Hepatocyte (in vitro differentiated cells): ENCODE measurements around the gene SLC28A3. TPM values are rescaled to one million over a fixed set of nuclear protein-coding genes. Genes with fewer than 3 reads are reported as not detected.

Experiments used
- DNase-seq: peaks from one replicate; pipeline ENCODE4 v3.0.0-alpha.2; 2016; ENCODE audit warnings: low spot score
- H2AFZ ChIP-seq: fragments of 200-600 bp; sonication (generic); 2 replicates; pipeline ENCODE4 v1.6.0; 2016; ENCODE audit warnings: antibody characterized with exemption, mild to moderate bottlenecking
- H3K27ac ChIP-seq: fragments of 200-600 bp; sonication (generic); 2 replicates; pipeline ENCODE4 v1.5.1; 2016; ENCODE audit warnings: mild to moderate bottlenecking
- H3K27me3 ChIP-seq: fragments of 200-600 bp; sonication (generic); 2 replicates; pipeline ENCODE4 v1.6.1; 2016
- H3K36me3 ChIP-seq: fragments of 200-600 bp; sonication (generic); replicated peaks from 2 replicates; pipeline ENCODE4 v1.5.1; 2016; ENCODE audit warnings: low read depth; ENCODE audit not compliant: insufficient read depth
- H3K4me1 ChIP-seq: fragments of 200-600 bp; sonication (generic); 2 replicates; pipeline ENCODE4 v1.5.1; 2016; ENCODE audit warnings: mild to moderate bottlenecking, moderate library complexity; ENCODE audit not compliant: insufficient read depth
- H3K4me2 ChIP-seq: fragments of 200-600 bp; sonication (generic); 2 replicates; pipeline ENCODE4 v1.6.0; 2016
- H3K4me3 ChIP-seq: fragments of 200-600 bp; sonication (generic); 2 replicates; pipeline ENCODE4 v1.5.1; 2016; ENCODE audit warnings: mild to moderate bottlenecking
- H3K79me2 ChIP-seq: fragments of 200-600 bp; sonication (generic); 2 replicates; pipeline ENCODE4 v1.6.0; 2017; ENCODE audit warnings: mild to moderate bottlenecking
- H3K9me2 ChIP-seq: fragments of 200-600 bp; sonication (generic); replicated peaks from 2 replicates; pipeline ENCODE4 v1.6.0; 2017; ENCODE audit warnings: mild to moderate bottlenecking; ENCODE audit not compliant: insufficient read depth
- H3K9me3 ChIP-seq: fragments of 200-600 bp; sonication (generic); 2 replicates; pipeline ENCODE4 v1.5.1; 2016; ENCODE audit warnings: low read depth, mild to moderate bottlenecking
- H4K20me1 ChIP-seq: fragments of 200-600 bp; sonication (generic); 2 replicates; pipeline ENCODE4 v1.6.0; 2016; ENCODE audit warnings: mild to moderate bottlenecking; ENCODE audit not compliant: insufficient read depth, poor library complexity, severe bottlenecking
- EZH2 ChIP-seq: fragments of 200-600 bp; sonication (generic); IDR thresholded peaks from 2 replicates; pipeline ENCODE4 v1.6.1; 2016; ENCODE audit warnings: antibody characterized with exemption, mild to moderate bottlenecking, borderline replicate concordance
- EZH2phosphoT487 ChIP-seq: fragments of 200-600 bp; sonication (generic); IDR thresholded peaks from one replicate; pipeline ENCODE4 v1.6.1; 2018; ENCODE audit warnings: antibody characterized with exemption, mild to moderate bottlenecking, low read depth, moderate library complexity; ENCODE audit not compliant: unreplicated experiment, severe bottlenecking
- WGBS: methylation state at CpG from one replicate; pipeline ENCODE4 v1.1.6; 2016; ENCODE audit warnings: low lambda C conversion rate; ENCODE audit errors: missing lambda C conversion rate; 5-methylcytosine and 5-hydroxymethylcytosine counted together
- polyA plus RNA-seq: library from polyadenylated mRNA; unstranded; fragments of >200 nt; fragmentation: Nextera tagmentation; extraction: Ambion mirVana; gene quantifications from 2 replicates; pipeline ENCODE4 v1.2.1, GENCODE V29; 2016
- total RNA-seq: library from RNA; depleted of rRNA; stranded (reverse); fragments of >200 nt; gene quantifications from 2 replicates; pipeline ENCODE4 v1.2.3, GENCODE V29; 2014
- TF ChIP-seq, protein P1 (sequence below): fragments of 200-600 bp; sonication (generic); IDR thresholded peaks from 2 replicates; pipeline ENCODE4 v1.5.1; 2016; ENCODE audit warnings: antibody characterized with exemption, mild to moderate bottlenecking; ENCODE audit not compliant: poor library complexity

The SLC28A3 gene
- total and polyA plus RNA-seq, 2 experiments from 2014 or later: 0.98 to 1.7 TPM

- Histone ChIP-seq H3K4me1 (no peaks in the 10 kb centered on the region), H3K4me2 (no peak overlapping the region), H3K36me3 (no peaks in the 10 kb centered on the region), H3K4me3 (no peak overlapping the region), H4K20me1 (no peaks in the 10 kb centered on the region), H3K27me3 (no peaks in the 10 kb centered on the region), H3K27ac (peak overlapping the region; percentile 46), H3K79me2 (no peaks in the 10 kb centered on the region), H3K9me2 (no peaks in the 10 kb centered on the region), H2AFZ (no peak overlapping the region), H3K9me3 (no peaks in the 10 kb centered on the region)
- 83% methylated on average over 5 of the region's 5 CpGs for WGBS
- DNase-seq: peak; percentile 42
- TF ChIP-seq, protein P1, sequence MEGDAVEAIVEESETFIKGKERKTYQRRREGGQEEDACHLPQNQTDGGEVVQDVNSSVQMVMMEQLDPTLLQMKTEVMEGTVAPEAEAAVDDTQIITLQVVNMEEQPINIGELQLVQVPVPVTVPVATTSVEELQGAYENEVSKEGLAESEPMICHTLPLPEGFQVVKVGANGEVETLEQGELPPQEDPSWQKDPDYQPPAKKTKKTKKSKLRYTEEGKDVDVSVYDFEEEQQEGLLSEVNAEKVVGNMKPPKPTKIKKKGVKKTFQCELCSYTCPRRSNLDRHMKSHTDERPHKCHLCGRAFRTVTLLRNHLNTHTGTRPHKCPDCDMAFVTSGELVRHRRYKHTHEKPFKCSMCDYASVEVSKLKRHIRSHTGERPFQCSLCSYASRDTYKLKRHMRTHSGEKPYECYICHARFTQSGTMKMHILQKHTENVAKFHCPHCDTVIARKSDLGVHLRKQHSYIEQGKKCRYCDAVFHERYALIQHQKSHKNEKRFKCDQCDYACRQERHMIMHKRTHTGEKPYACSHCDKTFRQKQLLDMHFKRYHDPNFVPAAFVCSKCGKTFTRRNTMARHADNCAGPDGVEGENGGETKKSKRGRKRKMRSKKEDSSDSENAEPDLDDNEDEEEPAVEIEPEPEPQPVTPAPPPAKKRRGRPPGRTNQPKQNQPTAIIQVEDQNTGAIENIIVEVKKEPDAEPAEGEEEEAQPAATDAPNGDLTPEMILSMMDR: no peak
- no peak for TF ChIP-seq EZH2
- no peak for TF ChIP-seq EZH2phosphoT487
Measured at GRCh38 chr9:84331119-84331809, 9.3 kb downstream of the SLC28A3 start.

GRCh38 chr9:84330246-84330645 is 10.3 kb downstream of the SLC28A3 start:
- H3K4me2 ChIP-seq: no peak overlapping the region
- no peaks in the 10 kb centered on the region for H3K36me3 ChIP-seq
- H3K27ac ChIP-seq: no peak overlapping the region
- H3K9me3 ChIP-seq: no peaks in the 10 kb centered on the region
- no peak overlapping the region for H3K4me3 ChIP-seq
- no peak for TF ChIP-seq EZH2
- TF ChIP-seq, protein P1: no peak
- no peak for TF ChIP-seq EZH2phosphoT487
- H4K20me1 ChIP-seq: no peaks in the 10 kb centered on the region
- DNase-seq: no peak
- no peaks in the 10 kb centered on the region for H3K9me2 ChIP-seq
- no peak overlapping the region for H2AFZ ChIP-seq
- H3K79me2 ChIP-seq: no peaks in the 10 kb centered on the region
- 93% methylated on average over 1 of the region's 1 CpG for WGBS
- H3K4me1 ChIP-seq: no peaks in the 10 kb centered on the region
- H3K27me3 ChIP-seq: no peaks in the 10 kb centered on the region

- Histone ChIP-seq H3K4me1 (no peaks in the 10 kb centered on the region), H3K9me2 (no peaks in the 10 kb centered on the region), H2AFZ (no peak overlapping the region), H3K4me3 (no peak overlapping the region), H3K9me3 (no peaks in the 10 kb centered on the region), H4K20me1 (no peaks in the 10 kb centered on the region), H3K36me3 (no peaks in the 10 kb centered on the region), H3K4me2 (no peak overlapping the region), H3K27ac (no peak overlapping the region), H3K79me2 (no peaks in the 10 kb centered on the region), H3K27me3 (no peaks in the 10 kb centered on the region)
- WGBS: 70% methylated on average over 3 of the region's 3 CpGs
- TF ChIP-seq EZH2phosphoT487: no peak
- no peak for TF ChIP-seq EZH2
- TF ChIP-seq, protein P1: no peak
- DNase-seq: no peak
Measured at GRCh38 chr9:84327184-84327583, 13.4 kb downstream of the SLC28A3 start.
